Measurements from ENCODE around the gene VIM. TPM values are rescaled to one million over a fixed set of nuclear protein-coding genes. Genes with fewer than 3 reads are reported as not detected.
A peak's percentile ranks its signal among the peaks of the same experiment; 100 is the strongest.

Gene VIM
- total RNA-seq, 1 donor: 4,579 TPM

- no peak for TF ChIP-seq CTCF (IDR thresholded peaks at IDR 0.05; ENCODE audit: insufficient read depth, low read depth, low read length)
- peak overlapping the region; percentile 12 for H3K4me3 ChIP-seq (ENCODE audit: low read depth, low read length)
- no peak for DNase-seq (ENCODE audit: low read depth)
These were observed 6.4 kb downstream of the VIM start for GRCh38 chr10:17234431-17234945.

- no peak for TF ChIP-seq CTCF (IDR thresholded peaks at IDR 0.05; ENCODE audit: insufficient read depth, low read depth, low read length)
- DNase-seq (ENCODE audit: low read depth): no peak
- H3K4me3 ChIP-seq (ENCODE audit: low read depth, low read length): peak overlapping the region; percentile 16
These were observed 7.1 kb downstream of the VIM start for GRCh38 chr10:17235136-17235535.

- H3K4me3 ChIP-seq (ENCODE audit: low read depth, low read length): no peak overlapping the region
- TF ChIP-seq CTCF (IDR thresholded peaks at IDR 0.05; ENCODE audit: insufficient read depth, low read depth, low read length): no peak
- no peak for DNase-seq (ENCODE audit: low read depth)
These were observed 8.6 kb downstream of the VIM start for GRCh38 chr10:17236468-17237148.

- H3K4me3 ChIP-seq (ENCODE audit: low read depth, low read length): no peak overlapping the region
- DNase-seq (ENCODE audit: low read depth): no peak
- no peak for TF ChIP-seq CTCF (IDR thresholded peaks at IDR 0.05; ENCODE audit: insufficient read depth, low read depth, low read length)
These were observed 9.1 kb downstream of the VIM start for GRCh38 chr10:17237149-17237527.

GRCh38 chr10:17237915-17238444, 9.9 kb downstream of the VIM start:
- no peak overlapping the region for H3K4me3 ChIP-seq (ENCODE audit: low read depth, low read length)
- no peak for DNase-seq (ENCODE audit: low read depth)
- no peak for TF ChIP-seq CTCF (IDR thresholded peaks at IDR 0.05; ENCODE audit: insufficient read depth, low read depth, low read length)

GRCh38 chr10:17238445-17239291, 10.6 kb downstream of the VIM start:
- peak; percentile 70 for DNase-seq (ENCODE audit: low read depth)
- H3K4me3 ChIP-seq (ENCODE audit: low read depth, low read length): no peak overlapping the region
- no peak for TF ChIP-seq CTCF (IDR thresholded peaks at IDR 0.05; ENCODE audit: insufficient read depth, low read depth, low read length)
